Prostate gland (tissue), 2 donors: ENCODE measurements around the gene SEC31B.

ENCODE experiments used
- CTCF ChIP-seq, 4 experiments: fragments of 200-600 bp in 2 of 4; fragments of 450-650 bp in 2 of 4; sonication (generic) in 2 of 4; IDR thresholded peaks; 1 replicate in 3 of 4; 2 replicates in 1 of 4; pipeline ENCODE4 v1.5.1; 2016 to 2019; ENCODE audit warnings: antibody characterized with exemption in 4 of 4, mild to moderate bottlenecking in 2 of 4, moderate library complexity in 2 of 4
- POLR2A ChIP-seq: fragments of 450-650 bp; IDR thresholded peaks from one replicate; pipeline ENCODE4 v1.6.1; 2016; ENCODE audit warnings: antibody characterized with exemption, mild to moderate bottlenecking
- POLR2AphosphoS5 ChIP-seq: sonication (generic); formaldehyde crosslinking; IDR thresholded peaks from one replicate; pipeline ENCODE4 v1.6.1; 2017; ENCODE audit warnings: antibody characterized with exemption

- no peak for TF ChIP-seq CTCF (IDR thresholded peaks at IDR 0.05)
- no peak for TF ChIP-seq POLR2A
- TF ChIP-seq POLR2AphosphoS5: no peak
These were observed 33.7 kb downstream of the SEC31B start for GRCh38 chr10:100485801-100486495.
